Neural progenitor cell (in vitro differentiated cells): ENCODE results near the gene SNN. TPM values are rescaled to one million over a fixed set of nuclear protein-coding genes. Genes with fewer than 3 reads are reported as not detected.

Source experiments
- DNase-seq: peaks from one replicate; pipeline ENCODE4 v3.0.0-alpha.2; 2016; ENCODE audit warnings: low spot score
- H2AFZ ChIP-seq: fragments of 200-600 bp; sonication (generic); replicated peaks from 2 replicates; pipeline ENCODE4 v1.6.1; 2016; ENCODE audit warnings: antibody characterized with exemption
- H3F3A ChIP-seq: fragments of 200-600 bp; sonication (generic); 2 replicates; pipeline ENCODE4 v1.6.1; 2016; ENCODE audit warnings: antibody characterized with exemption, low read depth
- H3K27ac ChIP-seq: fragments of 200-600 bp; sonication (generic); 2 replicates; pipeline ENCODE4 v1.5.1; 2016; ENCODE audit warnings: mild to moderate bottlenecking
- H3K27me3 ChIP-seq: fragments of 200-600 bp; sonication (generic); 2 replicates; pipeline ENCODE4 v1.6.1; 2016; ENCODE audit warnings: mild to moderate bottlenecking, moderate library complexity
- H3K36me3 ChIP-seq: fragments of 200-600 bp; sonication (generic); 2 replicates; pipeline ENCODE4 v1.5.1; 2016
- H3K4me1 ChIP-seq: fragments of 200-600 bp; sonication (generic); 2 replicates; pipeline ENCODE4 v1.6.1; 2016; ENCODE audit warnings: mixed run types
- H3K4me2 ChIP-seq: fragments of 200-600 bp; sonication (generic); 2 replicates; pipeline ENCODE4 v1.6.1; 2016
- H3K4me3 ChIP-seq: fragments of 200-600 bp; sonication (generic); 2 replicates; pipeline ENCODE4 v1.5.1; 2016
- H3K79me2 ChIP-seq: fragments of 200-600 bp; sonication (generic); 2 replicates; pipeline ENCODE4 v1.6.1; 2016; ENCODE audit warnings: low read depth
- H3K9ac ChIP-seq: fragments of 200-600 bp; sonication (generic); 2 replicates; pipeline ENCODE4 v1.6.1; 2016
- H3K9me3 ChIP-seq: fragments of 200-600 bp; sonication (generic); 2 replicates; pipeline ENCODE4 v1.5.1; 2016; ENCODE audit warnings: low read depth
- H4K20me1 ChIP-seq: fragments of 200-600 bp; sonication (generic); 2 replicates; pipeline ENCODE4 v1.6.1; 2016; ENCODE audit warnings: low read depth
- H3K27ac Mint-ChIP-seq: 3 replicates; pipeline ENCODE4 v1.8.0; 2021; ENCODE audit warnings: mixed read lengths
- H3K27me3 Mint-ChIP-seq: 2 replicates; pipeline ENCODE4 v1.8.0; 2022; ENCODE audit warnings: low read depth, mild to moderate bottlenecking, inconsistent platforms, moderate library complexity, mixed read lengths; ENCODE audit not compliant: insufficient read depth
- H3K36me3 Mint-ChIP-seq: 3 replicates; pipeline ENCODE4 v1.8.0; 2021; ENCODE audit warnings: mixed read lengths
- H3K4me1 Mint-ChIP-seq: 3 replicates; pipeline ENCODE4 v1.8.0; 2021; ENCODE audit warnings: mixed read lengths
- H3K4me3 Mint-ChIP-seq: 3 replicates; pipeline ENCODE4 v1.8.0; 2021; ENCODE audit warnings: mild to moderate bottlenecking, moderate library complexity, mixed read lengths
- H3K9me3 Mint-ChIP-seq: 3 replicates; pipeline ENCODE4 v1.8.0; 2020; ENCODE audit warnings: mixed read lengths
- EZH2 ChIP-seq: fragments of 200-600 bp; sonication (generic); IDR thresholded peaks from 2 replicates; pipeline ENCODE4 v1.6.1; 2017; ENCODE audit warnings: antibody characterized with exemption, mild to moderate bottlenecking, moderate library complexity
- EZH2phosphoT487 ChIP-seq: fragments of 200-600 bp; sonication (generic); IDR thresholded peaks from 2 replicates; pipeline ENCODE4 v1.6.1; 2017; ENCODE audit warnings: antibody characterized with exemption
- total RNA-seq: library from RNA; depleted of rRNA; stranded (reverse); fragments of >200 nt; gene quantifications from 2 replicates; pipeline ENCODE4 v1.2.3, GENCODE V29; 2015; ENCODE audit warnings: low replicate concordance
- TF ChIP-seq, protein P1 (sequence below): fragments of 200-600 bp; sonication (generic); IDR thresholded peaks from 2 replicates; pipeline ENCODE4 v1.5.1; 2017; ENCODE audit warnings: antibody characterized with exemption, mild to moderate bottlenecking

Gene SNN
- total RNA-seq, 1 donor from 2014 or later, result 48.7 TPM

DNA sequence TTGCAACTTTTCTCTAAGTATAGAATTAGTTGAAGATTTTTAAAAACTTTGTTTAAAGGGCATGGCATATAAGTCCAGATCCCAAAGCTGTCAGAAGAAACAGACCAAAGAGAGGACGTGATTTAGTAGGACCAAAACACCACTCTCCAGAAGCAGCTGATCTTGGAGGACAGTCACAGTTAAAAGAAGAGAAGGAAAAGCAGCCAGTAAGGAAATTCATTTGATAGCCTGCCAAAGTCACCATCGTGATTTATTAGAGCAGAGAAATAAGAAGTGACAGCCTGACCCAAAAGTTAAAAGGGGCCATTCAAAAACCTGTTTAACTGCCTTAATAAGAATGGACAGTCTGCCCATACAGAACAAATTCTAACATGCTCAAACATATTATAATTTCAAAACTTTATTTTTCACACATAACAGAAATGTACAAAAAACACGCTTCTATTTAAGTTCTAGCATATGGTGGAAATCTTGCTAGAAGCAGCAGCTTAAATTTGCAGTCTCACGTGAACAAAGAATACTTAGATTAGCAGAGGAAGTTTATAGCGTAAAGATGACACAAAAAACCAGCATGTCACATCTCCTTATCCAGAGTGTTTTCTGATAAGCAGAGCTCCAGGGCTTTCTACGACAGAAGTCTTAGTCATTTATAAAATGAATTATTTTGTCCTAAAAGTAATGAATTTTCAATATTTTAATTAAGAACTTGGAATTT lies 37.2 kb downstream of the SNN start:
- Histone ChIP-seq H3K4me2 (no peak overlapping the region), H3K9me3 (no peaks in the 10 kb centered on the region), H3K4me3 (no peak overlapping the region), H2AFZ (no peak overlapping the region), H3K36me3 (no peaks in the 10 kb centered on the region), H4K20me1 (no peaks in the 10 kb centered on the region), H3K9ac (no peak overlapping the region), H3F3A (no peaks in the 10 kb centered on the region), H3K79me2 (no peaks in the 10 kb centered on the region), H3K4me1 (no peaks in the 10 kb centered on the region), H3K27me3 (no peaks in the 10 kb centered on the region), H3K27ac (no peak overlapping the region)
- H3K9me3 Mint-ChIP-seq, result no peaks in the 10 kb centered on the region
- no peaks in the 10 kb centered on the region for H3K4me1 Mint-ChIP-seq
- no peak for DNase-seq
- peaks cover 20% of the 10 kb centered on the region for H3K36me3 Mint-ChIP-seq
- H3K27me3 Mint-ChIP-seq, result peaks cover 1% of the 10 kb centered on the region
- no peak overlapping the region for H3K27ac Mint-ChIP-seq
- TF ChIP-seq, protein P1, sequence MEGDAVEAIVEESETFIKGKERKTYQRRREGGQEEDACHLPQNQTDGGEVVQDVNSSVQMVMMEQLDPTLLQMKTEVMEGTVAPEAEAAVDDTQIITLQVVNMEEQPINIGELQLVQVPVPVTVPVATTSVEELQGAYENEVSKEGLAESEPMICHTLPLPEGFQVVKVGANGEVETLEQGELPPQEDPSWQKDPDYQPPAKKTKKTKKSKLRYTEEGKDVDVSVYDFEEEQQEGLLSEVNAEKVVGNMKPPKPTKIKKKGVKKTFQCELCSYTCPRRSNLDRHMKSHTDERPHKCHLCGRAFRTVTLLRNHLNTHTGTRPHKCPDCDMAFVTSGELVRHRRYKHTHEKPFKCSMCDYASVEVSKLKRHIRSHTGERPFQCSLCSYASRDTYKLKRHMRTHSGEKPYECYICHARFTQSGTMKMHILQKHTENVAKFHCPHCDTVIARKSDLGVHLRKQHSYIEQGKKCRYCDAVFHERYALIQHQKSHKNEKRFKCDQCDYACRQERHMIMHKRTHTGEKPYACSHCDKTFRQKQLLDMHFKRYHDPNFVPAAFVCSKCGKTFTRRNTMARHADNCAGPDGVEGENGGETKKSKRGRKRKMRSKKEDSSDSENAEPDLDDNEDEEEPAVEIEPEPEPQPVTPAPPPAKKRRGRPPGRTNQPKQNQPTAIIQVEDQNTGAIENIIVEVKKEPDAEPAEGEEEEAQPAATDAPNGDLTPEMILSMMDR, result no peak
- TF ChIP-seq EZH2, result no peak
- no peak for TF ChIP-seq EZH2phosphoT487
- H3K4me3 Mint-ChIP-seq, result no peak overlapping the region

DNA sequence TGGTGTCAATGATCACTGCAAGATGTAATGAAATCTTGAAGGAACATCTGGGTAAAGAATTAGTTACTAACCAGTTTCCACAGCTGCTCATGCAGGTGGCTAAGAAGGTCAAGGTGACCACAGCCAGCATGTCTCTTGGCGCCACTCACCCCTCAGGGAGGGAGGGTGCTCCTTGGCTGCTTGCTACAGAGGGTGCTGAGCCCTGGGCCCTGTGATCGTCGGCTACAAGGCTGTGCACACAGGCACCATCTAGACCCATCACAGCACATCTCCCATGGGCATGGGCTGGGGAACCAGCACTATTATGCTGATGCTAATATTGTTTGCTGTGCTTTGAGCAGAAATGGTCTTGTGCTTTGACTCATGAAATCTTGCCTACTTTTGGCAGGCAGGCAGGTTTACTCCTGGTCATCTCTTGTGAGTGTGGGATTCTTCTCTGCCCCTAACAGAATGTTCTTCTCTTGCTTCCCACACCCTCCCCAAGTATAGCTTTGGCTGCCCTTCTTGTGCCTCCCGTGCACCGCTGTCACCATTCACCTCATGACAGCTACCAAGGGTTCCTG lies 38.0 kb downstream of the SNN start:
- no peak overlapping the region for H3K9ac ChIP-seq
- H3K27me3 ChIP-seq, result no peaks in the 10 kb centered on the region
- no peak for DNase-seq
- H3K79me2 ChIP-seq, result no peaks in the 10 kb centered on the region
- Mint-ChIP-seq H3K27me3 (peaks cover 2% of the 10 kb centered on the region), H3K36me3 (peaks cover 17% of the 10 kb centered on the region), H3K27ac (no peak overlapping the region), H3K4me1 (no peaks in the 10 kb centered on the region), H3K9me3 (no peaks in the 10 kb centered on the region), H3K4me3 (no peak overlapping the region)
- no peak overlapping the region for H2AFZ ChIP-seq
- H3K4me1 ChIP-seq, result no peaks in the 10 kb centered on the region
- H3F3A ChIP-seq, result no peaks in the 10 kb centered on the region
- H4K20me1 ChIP-seq, result no peaks in the 10 kb centered on the region
- no peak overlapping the region for H3K27ac ChIP-seq
- H3K4me2 ChIP-seq, result no peak overlapping the region
- no peak overlapping the region for H3K4me3 ChIP-seq
- H3K36me3 ChIP-seq, result no peaks in the 10 kb centered on the region
- TF ChIP-seq, protein P1, result no peak
- TF ChIP-seq EZH2 (no peak), EZH2phosphoT487 (no peak)
- H3K9me3 ChIP-seq, result no peaks in the 10 kb centered on the region

DNA sequence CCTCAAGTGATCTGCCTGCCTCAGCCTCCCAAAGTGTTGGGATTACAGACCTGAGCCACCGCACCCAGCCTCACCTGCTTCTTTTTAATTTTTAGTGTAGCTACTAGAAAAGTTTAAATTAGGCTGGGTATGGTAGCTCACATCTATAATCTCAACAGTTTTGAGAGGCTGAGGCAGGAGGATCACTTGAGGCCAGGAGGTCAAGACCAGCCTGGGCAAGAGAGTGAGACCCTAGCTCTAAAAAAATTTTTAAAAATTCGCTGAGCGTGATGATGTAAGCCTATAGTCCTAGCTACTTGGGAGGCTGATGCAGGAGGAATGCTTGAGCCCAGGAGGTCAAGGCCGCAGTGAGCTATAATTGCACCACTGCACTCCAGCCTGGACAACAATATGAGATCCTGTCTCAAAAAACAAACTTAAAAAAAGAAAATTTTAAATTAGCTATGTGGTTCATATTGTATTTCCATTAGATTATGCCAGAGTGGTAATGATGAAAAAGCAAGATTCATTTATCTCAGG lies 39.5 kb downstream of the SNN start:
- peaks cover 15% of the 10 kb centered on the region for H3K36me3 Mint-ChIP-seq
- Histone ChIP-seq H3K36me3 (no peaks in the 10 kb centered on the region), H3K79me2 (no peaks in the 10 kb centered on the region), H2AFZ (no peak overlapping the region), H3K4me2 (no peak overlapping the region), H3F3A (no peaks in the 10 kb centered on the region), H3K4me1 (no peaks in the 10 kb centered on the region), H4K20me1 (no peaks in the 10 kb centered on the region), H3K4me3 (no peak overlapping the region), H3K9me3 (no peaks in the 10 kb centered on the region), H3K27ac (no peak overlapping the region), H3K9ac (no peak overlapping the region), H3K27me3 (no peaks in the 10 kb centered on the region)
- no peak for DNase-seq
- H3K4me1 Mint-ChIP-seq, result no peaks in the 10 kb centered on the region
- peaks cover 2% of the 10 kb centered on the region for H3K27me3 Mint-ChIP-seq
- H3K9me3 Mint-ChIP-seq, result no peaks in the 10 kb centered on the region
- TF ChIP-seq EZH2phosphoT487 (no peak), EZH2 (no peak)
- TF ChIP-seq, protein P1, result no peak
- no peak overlapping the region for H3K4me3 Mint-ChIP-seq
- no peak overlapping the region for H3K27ac Mint-ChIP-seq
